SK-N-SH (cell line): ENCODE data around the gene COBL. TPM values are rescaled to one million over a fixed set of nuclear protein-coding genes. Genes with fewer than 3 reads are reported as not detected.

ENCODE experiments used
- CTCF ChIA-PET: fragments of 300-600, 350-600 bp; formaldehyde crosslinking; extraction: SDS; loops from one replicate; lab custom pipeline; 2021; lab: Yijun Ruan, JAX
- POLR2A ChIA-PET: fragments of 350-600 bp; sonication (Branson Sonifier 250); formaldehyde crosslinking; extraction: SDS; loops from one replicate; lab custom pipeline; 2020; ENCODE audit warnings: antibody characterized with exemption, inconsistent platforms; lab: Yijun Ruan, JAX
- DNase-seq: peaks from one replicate; pipeline ENCODE4 v3.0.0; 2012
- H2AFZ ChIP-seq: fragments of 200-600 bp; sonication (generic); 2 replicates; pipeline ENCODE4 v1.8.1; 2016; ENCODE audit warnings: antibody characterized with exemption, mild to moderate bottlenecking, low read depth
- H3F3A ChIP-seq: fragments of 200-600 bp; sonication (generic); replicated peaks from 2 replicates; pipeline ENCODE3; 2016; ENCODE audit warnings: antibody characterized with exemption, mild to moderate bottlenecking; ENCODE audit not compliant: insufficient read depth
- H3K27ac ChIP-seq, 2 experiments: fragments of 200-500 bp in 1 of 2; fragments of 200-600 bp in 1 of 2; sonication (Bioruptor generic) in 1 of 2; sonication (generic), shearing (Covaris generic) in 1 of 2; 2 replicates each; pipeline versions ENCODE4 v1.5.1 to v1.6.1; 2014 to 2016; ENCODE audit warnings: low read depth in 2 of 2, inconsistent platforms in 1 of 2, low read length in 1 of 2, mild to moderate bottlenecking in 1 of 2, mixed read lengths in 1 of 2
- H3K27me3 ChIP-seq: fragments of 200-600 bp; sonication (generic), shearing (Covaris generic); 2 replicates; pipeline ENCODE4 v1.6.1; 2016; ENCODE audit warnings: mixed run types; ENCODE audit not compliant: insufficient read depth
- H3K36me3 ChIP-seq, 2 experiments: fragments of 200-500 bp in 1 of 2; fragments of 200-600 bp in 1 of 2; sonication (Bioruptor generic) in 1 of 2; sonication (generic) in 1 of 2; replicated peaks in 1 of 2; 2 replicates each; pipeline versions ENCODE3 to v1.5.1; 2014 to 2016; ENCODE audit warnings: low read length in 1 of 2, mild to moderate bottlenecking in 1 of 2; ENCODE audit not compliant: insufficient read depth in 2 of 2, control insufficient read depth in 1 of 2
- H3K4me1 ChIP-seq, 2 experiments: fragments of 200-500 bp in 1 of 2; fragments of 200-600 bp in 1 of 2; sonication (Bioruptor generic) in 1 of 2; sonication (generic), shearing (Covaris generic) in 1 of 2; 2 replicates each; pipeline versions ENCODE4 v1.5.1 to v1.6.1; 2014 to 2016; ENCODE audit warnings: low read depth in 1 of 2, low read length in 1 of 2, mixed run types in 1 of 2; ENCODE audit not compliant: insufficient read depth in 2 of 2, control insufficient read depth in 1 of 2
- H3K4me2 ChIP-seq: fragments of 200-600 bp; sonication (generic), shearing (Covaris generic); 2 replicates; pipeline ENCODE4 v1.6.1; 2017; ENCODE audit warnings: mixed run types
- H3K4me3 ChIP-seq, 2 experiments: fragments of 200-500 bp in 1 of 2; fragments of 200-600 bp in 1 of 2; sonication (Bioruptor generic) in 1 of 2; sonication (generic), shearing (Covaris generic) in 1 of 2; 2 replicates each; pipeline versions ENCODE4 v1.5.1 to v1.8.1; 2014 to 2016; ENCODE audit warnings: low read depth in 2 of 2, inconsistent platforms in 1 of 2, low read length in 1 of 2, mild to moderate bottlenecking in 1 of 2, mixed read lengths in 1 of 2, moderate library complexity in 1 of 2
- H3K79me2 ChIP-seq: fragments of 200-600 bp; sonication (generic); 2 replicates; pipeline ENCODE4 v1.8.1; 2017; ENCODE audit warnings: mild to moderate bottlenecking; ENCODE audit not compliant: insufficient read depth
- H3K9ac ChIP-seq: fragments of 200-600 bp; sonication (generic); 2 replicates; pipeline ENCODE4 v1.6.1; 2017; ENCODE audit warnings: mixed run types
- H3K9me2 ChIP-seq: fragments of 200-600 bp; sonication (generic); 2 replicates; pipeline ENCODE4 v1.6.1; 2017; ENCODE audit warnings: mixed run types
- H3K9me3 ChIP-seq: fragments of 200-600 bp; sonication (generic); 2 replicates; pipeline ENCODE4 v1.6.1; 2017; ENCODE audit warnings: mixed run types, mild to moderate bottlenecking, moderate library complexity
- H4K20me1 ChIP-seq: fragments of 200-600 bp; sonication (generic); 2 replicates; pipeline ENCODE4 v1.6.1; 2017; ENCODE audit warnings: mild to moderate bottlenecking, mixed run types; ENCODE audit not compliant: insufficient read depth
- EP300 ChIP-seq, 2 experiments: IDR thresholded peaks; 2 replicates each; pipeline versions ENCODE4 v1.4.0 to v1.6.1; 2012; ENCODE audit warnings: borderline replicate concordance in 1 of 2, low read depth in 1 of 2, low read length in 1 of 2
- FOXJ3 ChIP-seq: sonication (generic); formaldehyde crosslinking; IDR thresholded peaks from 2 replicates; pipeline ENCODE4 v1.5.1; 2020; ENCODE audit warnings: mild to moderate bottlenecking, missing genetic modification reagents
- GABPA ChIP-seq: IDR thresholded peaks from 2 replicates; pipeline ENCODE4 v1.4.0; 2012; ENCODE audit warnings: low read depth, mild to moderate bottlenecking
- GATA2 ChIP-seq: sonication (generic); formaldehyde crosslinking; IDR thresholded peaks from 2 replicates; pipeline ENCODE4 v1.5.0; 2020; ENCODE audit warnings: mild to moderate bottlenecking, missing genetic modification reagents
- IRF3 ChIP-seq: fragments of 150-350 bp; IDR thresholded peaks from 2 replicates; pipeline ENCODE4 v1.6.1; 2016; ENCODE audit warnings: mild to moderate bottlenecking, low read depth, low read length
- MAX ChIP-seq: IDR thresholded peaks from 2 replicates; pipeline ENCODE4 v1.4.0; 2012; ENCODE audit warnings: low read depth
- MEF2A ChIP-seq: IDR thresholded peaks from 2 replicates; pipeline ENCODE4 v1.4.0; 2012; ENCODE audit warnings: low read depth, borderline replicate concordance
- MXI1 ChIP-seq: IDR thresholded peaks from 2 replicates; pipeline ENCODE4 v1.6.1; 2012; ENCODE audit warnings: mild to moderate bottlenecking, low read depth, low read length, improper control_type of control experiment
- NFIC ChIP-seq: IDR thresholded peaks from 2 replicates; pipeline ENCODE4 v1.4.0; 2012; ENCODE audit warnings: borderline replicate concordance
- PBX3 ChIP-seq: IDR thresholded peaks from 2 replicates; pipeline ENCODE4; 2012
- RAD21 ChIP-seq: IDR thresholded peaks from 2 replicates; pipeline ENCODE4 v1.6.1; 2012; ENCODE audit warnings: mild to moderate bottlenecking, low read length
- RCOR1 ChIP-seq: fragments of 150-350 bp; IDR thresholded peaks from 2 replicates; pipeline ENCODE4 v1.6.1; 2017; ENCODE audit warnings: antibody characterized with exemption, low read length
- RFX5 ChIP-seq: IDR thresholded peaks from 2 replicates; pipeline ENCODE4 v1.6.1; 2012; ENCODE audit warnings: mild to moderate bottlenecking, improper control_type of control experiment, low read length
- SIN3A ChIP-seq: IDR thresholded peaks from 2 replicates; pipeline ENCODE4 v1.6.1; 2012; ENCODE audit warnings: low read depth, mild to moderate bottlenecking, low read length, moderate library complexity, borderline replicate concordance
- SMC3 ChIP-seq: IDR thresholded peaks from 2 replicates; pipeline ENCODE4 v1.6.1; 2012; ENCODE audit warnings: low read depth, low read length, improper control_type of control experiment
- TAF1 ChIP-seq: IDR thresholded peaks from 2 replicates; pipeline ENCODE4 v1.6.1; 2012; ENCODE audit warnings: low read depth, mild to moderate bottlenecking, low read length, moderate library complexity, borderline replicate concordance
- TEAD4 ChIP-seq: IDR thresholded peaks from 2 replicates; pipeline ENCODE4 v1.4.0; 2012; ENCODE audit warnings: mild to moderate bottlenecking, borderline replicate concordance; ENCODE audit not compliant: insufficient read depth
- USF1 ChIP-seq: IDR thresholded peaks from 2 replicates; pipeline ENCODE4 v1.4.0; 2012; ENCODE audit warnings: low read depth, borderline replicate concordance
- USF2 ChIP-seq: fragments of 150-350 bp; IDR thresholded peaks from 2 replicates; pipeline ENCODE4 v1.6.1; 2017; ENCODE audit warnings: antibody characterized with exemption, low read length, low read depth, borderline replicate concordance
- YY1 ChIP-seq: IDR thresholded peaks from 2 replicates; pipeline ENCODE4 v1.4.0; 2012; ENCODE audit warnings: low read depth, mild to moderate bottlenecking
- WGBS: methylation state at CpG from one replicate; pipeline ENCODE4 v1.1.6; 2017; ENCODE audit warnings: low lambda C conversion rate; 5-methylcytosine and 5-hydroxymethylcytosine counted together
- polyA plus RNA-seq, 3 experiments: library from polyadenylated mRNA; depleted of rRNA; stranded (reverse); fragments of >200 nt; gene quantifications; 2 replicates each; pipeline ENCODE4 v1.2.3, GENCODE V29; 2012

The COBL gene
- polyA plus RNA-seq, 1 of the 3 experiments (the other 2 are of a cell fraction) = under 0.01 TPM

- TF ChIP-seq NFIC = no peak
- TF ChIP-seq TEAD4 = no peak
- TF ChIP-seq TAF1 = no peak
- TF ChIP-seq RFX5 = no peak
- TF ChIP-seq RAD21 = no peak
Observed at GRCh38 chr7:51023547-51023946, 293.1 kb downstream of the COBL start (continued).

- Histone ChIP-seq H4K20me1 (no peaks in the 10 kb centered on the region), H3K36me3 (no peaks in the 10 kb centered on the region), H3K79me2 (no peaks in the 10 kb centered on the region), H3K27me3 (no peaks in the 10 kb centered on the region; the same call in 1 of the 2 replicates), H3K9me2 (no peaks in the 10 kb centered on the region), H2AFZ (no peak overlapping the region), H3F3A (no peaks in the 10 kb centered on the region), H3K9ac (no peak overlapping the region), H3K4me2 (no peak overlapping the region), H3K9me3 (no peaks in the 10 kb centered on the region), H3K27ac (no peak overlapping the region), H3K4me3 (no peak overlapping the region), H3K4me1 (peaks cover 0 to 13% of the 10 kb centered on the region in 2 experiments; a peak in 1 of 4 replicates)
- TF ChIP-seq MEF2A (no peak), YY1 (no peak), RCOR1 (no peak), MAX (no peak), GABPA (no peak), USF2 (no peak), NFIC (no peak), SMC3 (no peak), GATA2 (CRISPR knock-in tag) (no peak), FOXJ3 (CRISPR knock-in tag) (no peak), PBX3 (no peak), IRF3 (no peak), TEAD4 (no peak), USF1 (no peak), RFX5 (no peak), SIN3A (no peak), RAD21 (no peak), EP300 (IDR thresholded peaks at IDR 0.05; ENCODE audit: borderline replicate concordance in 1 of 2, low read depth in 1 of 2, low read length in 1 of 2) (no peak), MXI1 (no peak)
- WGBS = 28% methylated on average over 6 of the region's 6 CpGs
- no peak for DNase-seq
- ChIA-PET POLR2A (no interaction called here), CTCF (interaction anchor here (0.6 to 1.5 kb wide), 2 partner anchors 138 to 1620 kb away, joined by 3 read pairs; no protein-coding TSS in a partner anchor)
Observed at GRCh38 chr7:51022821-51023220, 293.8 kb downstream of the COBL start.
